GM12878 (cell line): ENCODE results near the gene RALGAPA1. TPM values are rescaled to one million over a fixed set of nuclear protein-coding genes. Genes with fewer than 3 reads are reported as not detected.

Experiments
- BHLHE40 ChIP-seq, 2 experiments: fragments of 450-650 bp in 1 of 2; IDR thresholded peaks; 2 replicates each; pipeline ENCODE4 v1.6.1; 2011 to 2017; ENCODE audit warnings: low read depth in 2 of 2, borderline replicate concordance in 1 of 2, improper control_type of control experiment in 1 of 2, low read length in 1 of 2, mild to moderate bottlenecking in 1 of 2
- CEBPB ChIP-seq, 2 experiments: fragments of 150-350 bp in 1 of 2; IDR thresholded peaks; 2 replicates each; pipeline ENCODE4 v1.6.1; 2012 to 2014; ENCODE audit warnings: low read depth in 2 of 2, low read length in 2 of 2, borderline replicate concordance in 1 of 2, inconsistent platforms in 1 of 2
- CHD1 ChIP-seq: IDR thresholded peaks from 2 replicates; pipeline ENCODE4 v1.6.1; 2012; ENCODE audit warnings: low read depth, low read length, improper control_type of control experiment
- EGR1 ChIP-seq, 2 experiments: IDR thresholded peaks; 1 replicate in 1 of 2; 2 replicates in 1 of 2; pipeline ENCODE4 v1.6.1; 2011 to 2012; ENCODE audit warnings: low read depth in 2 of 2, low read length in 2 of 2, borderline replicate concordance in 1 of 2, mild to moderate bottlenecking in 1 of 2, moderate library complexity in 1 of 2
- FOXM1 ChIP-seq: IDR thresholded peaks from 2 replicates; pipeline ENCODE4 v1.6.1; 2012; ENCODE audit warnings: low read depth, mild to moderate bottlenecking, inconsistent platforms, low read length, moderate library complexity
- HDGF ChIP-seq: fragments of 450-650 bp; IDR thresholded peaks from 2 replicates; pipeline ENCODE4 v1.6.1; 2016; ENCODE audit warnings: antibody characterized with exemption
- KLF5 ChIP-seq: fragments of 450-650 bp; IDR thresholded peaks from 2 replicates; pipeline ENCODE4 v1.6.1; 2014; ENCODE audit warnings: mild to moderate bottlenecking; ENCODE audit not compliant: partially characterized antibody
- LARP7 ChIP-seq: fragments of 450-650 bp; IDR thresholded peaks from 2 replicates; pipeline ENCODE4 v1.6.1; 2017; ENCODE audit warnings: mild to moderate bottlenecking
- MAX ChIP-seq: IDR thresholded peaks from 2 replicates; pipeline ENCODE4 v1.6.1; 2012; ENCODE audit warnings: low read depth, low read length, improper control_type of control experiment
- POLR2AphosphoS2 ChIP-seq: IDR thresholded peaks from 2 replicates; pipeline ENCODE4 v1.6.1; 2011; ENCODE audit warnings: low read depth, mild to moderate bottlenecking, low read length, improper control_type of control experiment, moderate library complexity
- RB1 ChIP-seq: fragments of 450-650 bp; formaldehyde crosslinking; IDR thresholded peaks from 2 replicates; pipeline ENCODE4 v1.6.1; 2017; ENCODE audit warnings: mild to moderate bottlenecking, borderline replicate concordance
- TARDBP ChIP-seq: IDR thresholded peaks from 2 replicates; pipeline ENCODE4 v1.6.1; 2016; ENCODE audit warnings: borderline replicate concordance
- TCF3 ChIP-seq: IDR thresholded peaks from 2 replicates; pipeline ENCODE4 v1.6.1; 2012; ENCODE audit warnings: low read depth, mild to moderate bottlenecking, low read length, borderline replicate concordance; ENCODE audit not compliant: insufficient read depth
- USF1 ChIP-seq: IDR thresholded peaks from 2 replicates; pipeline ENCODE4 v1.6.1; 2011; ENCODE audit warnings: borderline replicate concordance, low read depth, mild to moderate bottlenecking, moderate library complexity, mixed read lengths, low read length; ENCODE audit not compliant: insufficient read depth; ENCODE audit errors: extremely low read length
- ZNF384 ChIP-seq: IDR thresholded peaks from 2 replicates; pipeline ENCODE4 v1.6.1; 2012; ENCODE audit warnings: low read depth, mild to moderate bottlenecking, low read length, improper control_type of control experiment, borderline replicate concordance
- polyA plus RNA-seq, 11 experiments: library from polyadenylated mRNA; depleted of rRNA in 4 of 11; unstranded in 6 of 11; stranded (reverse) in 5 of 11; fragments of >200 nt; fragmentation: Nextera tagmentation in 4 of 11; fragmentation: Illumina TruSeq in 1 of 11; extraction: Ambion mirVana in 4 of 11; extraction: Trizol in 1 of 11; gene quantifications; 1 replicate in 1 of 11; 2 replicates in 10 of 11; pipeline versions ENCODE4 v1.2.1 to v1.2.3, GENCODE V29; 2011 to 2016; ENCODE audit warnings: inconsistent platforms in 2 of 11, missing spikeins in 2 of 11, low read depth in 1 of 11
- total RNA-seq, 4 experiments: library from RNA; depleted of rRNA in 3 of 4; stranded (reverse); fragments of >200 nt in 3 of 4; fragmentation: Illumina TruSeq in 1 of 4; extraction: Trizol in 1 of 4; gene quantifications; 2 replicates each; pipeline versions ENCODE4 v1.2.1 to v1.2.3, GENCODE V29; 2013 to 2021
- TF ChIP-seq, protein P1 (sequence below): fragments of 450-650 bp; formaldehyde crosslinking; IDR thresholded peaks from 2 replicates; pipeline ENCODE4 v1.4.0; 2020; ENCODE audit warnings: mild to moderate bottlenecking, moderate library complexity
- TF ChIP-seq, protein P2 (sequence below): fragments of 450-650 bp; IDR thresholded peaks from 2 replicates; pipeline ENCODE4 v1.6.1; 2018; ENCODE audit warnings: borderline replicate concordance, mild to moderate bottlenecking; ENCODE audit not compliant: partially characterized antibody
- TF ChIP-seq, protein P3 (sequence below): fragments of 450-650 bp; conservative IDR thresholded peaks from 2 replicates; pipeline ENCODE4 v1.6.1; 2017; ENCODE audit warnings: mild to moderate bottlenecking, moderate library complexity

The RALGAPA1 gene
- total and polyA plus RNA-seq, 10 of the 15 experiments (the other 5 are each of a cell fraction or from before 2014, with no cell fraction given) = 5.6 to 26.7 (median 14.7) TPM

GRCh38 chr14:35826218-35826951 lies 17.3 kb upstream of the RALGAPA1 start, which contains the start of gene BRMS1L (continued):
- TF ChIP-seq, protein P1, sequence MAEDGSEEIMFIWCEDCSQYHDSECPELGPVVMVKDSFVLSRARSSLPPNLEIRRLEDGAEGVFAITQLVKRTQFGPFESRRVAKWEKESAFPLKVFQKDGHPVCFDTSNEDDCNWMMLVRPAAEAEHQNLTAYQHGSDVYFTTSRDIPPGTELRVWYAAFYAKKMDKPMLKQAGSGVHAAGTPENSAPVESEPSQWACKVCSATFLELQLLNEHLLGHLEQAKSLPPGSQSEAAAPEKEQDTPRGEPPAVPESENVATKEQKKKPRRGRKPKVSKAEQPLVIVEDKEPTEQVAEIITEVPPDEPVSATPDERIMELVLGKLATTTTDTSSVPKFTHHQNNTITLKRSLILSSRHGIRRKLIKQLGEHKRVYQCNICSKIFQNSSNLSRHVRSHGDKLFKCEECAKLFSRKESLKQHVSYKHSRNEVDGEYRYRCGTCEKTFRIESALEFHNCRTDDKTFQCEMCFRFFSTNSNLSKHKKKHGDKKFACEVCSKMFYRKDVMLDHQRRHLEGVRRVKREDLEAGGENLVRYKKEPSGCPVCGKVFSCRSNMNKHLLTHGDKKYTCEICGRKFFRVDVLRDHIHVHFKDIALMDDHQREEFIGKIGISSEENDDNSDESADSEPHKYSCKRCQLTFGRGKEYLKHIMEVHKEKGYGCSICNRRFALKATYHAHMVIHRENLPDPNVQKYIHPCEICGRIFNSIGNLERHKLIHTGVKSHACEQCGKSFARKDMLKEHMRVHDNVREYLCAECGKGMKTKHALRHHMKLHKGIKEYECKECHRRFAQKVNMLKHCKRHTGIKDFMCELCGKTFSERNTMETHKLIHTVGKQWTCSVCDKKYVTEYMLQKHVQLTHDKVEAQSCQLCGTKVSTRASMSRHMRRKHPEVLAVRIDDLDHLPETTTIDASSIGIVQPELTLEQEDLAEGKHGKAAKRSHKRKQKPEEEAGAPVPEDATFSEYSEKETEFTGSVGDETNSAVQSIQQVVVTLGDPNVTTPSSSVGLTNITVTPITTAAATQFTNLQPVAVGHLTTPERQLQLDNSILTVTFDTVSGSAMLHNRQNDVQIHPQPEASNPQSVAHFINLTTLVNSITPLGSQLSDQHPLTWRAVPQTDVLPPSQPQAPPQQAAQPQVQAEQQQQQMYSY (CRISPR knock-in tag) = no peak
- peak in 1 of 2 experiments; percentile 27; a peak in 2 of 4 replicates for TF ChIP-seq BHLHE40 (IDR thresholded peaks at IDR 0.05; ENCODE audit: borderline replicate concordance in 1 of 2, low read depth in 2 of 2, low read length in 1 of 2)
- TF ChIP-seq KLF5 = no peak
- TF ChIP-seq CEBPB (IDR thresholded peaks at IDR 0.05; ENCODE audit: borderline replicate concordance in 1 of 2, low read depth in 2 of 2, low read length in 2 of 2) = no peak
- TF ChIP-seq HDGF = peak; percentile 93
- peak; percentile 49; the same call in 1 of the 2 replicates for TF ChIP-seq TARDBP
- no peak for TF ChIP-seq USF1
- no peak for TF ChIP-seq FOXM1
- TF ChIP-seq, protein P2, sequence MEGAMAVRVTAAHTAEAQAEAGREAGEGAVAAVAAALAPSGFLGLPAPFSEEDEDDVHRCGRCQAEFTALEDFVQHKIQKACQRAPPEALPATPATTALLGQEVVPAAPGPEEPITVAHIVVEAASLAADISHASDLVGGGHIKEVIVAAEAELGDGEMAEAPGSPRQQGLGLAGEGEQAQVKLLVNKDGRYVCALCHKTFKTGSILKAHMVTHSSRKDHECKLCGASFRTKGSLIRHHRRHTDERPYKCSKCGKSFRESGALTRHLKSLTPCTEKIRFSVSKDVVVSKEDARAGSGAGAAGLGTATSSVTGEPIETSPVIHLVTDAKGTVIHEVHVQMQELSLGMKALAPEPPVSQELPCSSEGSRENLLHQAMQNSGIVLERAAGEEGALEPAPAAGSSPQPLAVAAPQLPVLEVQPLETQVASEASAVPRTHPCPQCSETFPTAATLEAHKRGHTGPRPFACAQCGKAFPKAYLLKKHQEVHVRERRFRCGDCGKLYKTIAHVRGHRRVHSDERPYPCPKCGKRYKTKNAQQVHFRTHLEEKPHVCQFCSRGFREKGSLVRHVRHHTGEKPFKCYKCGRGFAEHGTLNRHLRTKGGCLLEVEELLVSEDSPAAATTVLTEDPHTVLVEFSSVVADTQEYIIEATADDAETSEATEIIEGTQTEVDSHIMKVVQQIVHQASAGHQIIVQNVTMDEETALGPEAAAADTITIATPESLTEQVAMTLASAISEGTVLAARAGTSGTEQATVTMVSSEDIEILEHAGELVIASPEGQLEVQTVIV = no peak
- peak; percentile 63 for TF ChIP-seq LARP7
- no peak for TF ChIP-seq TCF3
- TF ChIP-seq MAX = no peak; the same call in 1 of the 2 replicates
- no peak for TF ChIP-seq ZNF384
- TF ChIP-seq, protein P3, sequence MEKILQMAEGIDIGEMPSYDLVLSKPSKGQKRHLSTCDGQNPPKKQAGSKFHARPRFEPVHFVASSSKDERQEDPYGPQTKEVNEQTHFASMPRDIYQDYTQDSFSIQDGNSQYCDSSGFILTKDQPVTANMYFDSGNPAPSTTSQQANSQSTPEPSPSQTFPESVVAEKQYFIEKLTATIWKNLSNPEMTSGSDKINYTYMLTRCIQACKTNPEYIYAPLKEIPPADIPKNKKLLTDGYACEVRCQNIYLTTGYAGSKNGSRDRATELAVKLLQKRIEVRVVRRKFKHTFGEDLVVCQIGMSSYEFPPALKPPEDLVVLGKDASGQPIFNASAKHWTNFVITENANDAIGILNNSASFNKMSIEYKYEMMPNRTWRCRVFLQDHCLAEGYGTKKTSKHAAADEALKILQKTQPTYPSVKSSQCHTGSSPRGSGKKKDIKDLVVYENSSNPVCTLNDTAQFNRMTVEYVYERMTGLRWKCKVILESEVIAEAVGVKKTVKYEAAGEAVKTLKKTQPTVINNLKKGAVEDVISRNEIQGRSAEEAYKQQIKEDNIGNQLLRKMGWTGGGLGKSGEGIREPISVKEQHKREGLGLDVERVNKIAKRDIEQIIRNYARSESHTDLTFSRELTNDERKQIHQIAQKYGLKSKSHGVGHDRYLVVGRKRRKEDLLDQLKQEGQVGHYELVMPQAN = peak; percentile 69
- peak; percentile 67; the same call in 1 of the 2 replicates for TF ChIP-seq POLR2AphosphoS2
- peak; percentile 89; the same call in 1 of the 2 replicates for TF ChIP-seq CHD1
- TF ChIP-seq EGR1 (IDR thresholded peaks at IDR 0.05; ENCODE audit: borderline replicate concordance in 1 of 2, low read depth in 2 of 2, low read length in 2 of 2) = peak in 1 of 2 experiments; percentile 66; a peak in 1 of 3 replicates
- peak; percentile 18; the same call in 1 of the 2 replicates for TF ChIP-seq RB1
